Thyroid gland (tissue), 4 donors: ENCODE results near the gene GNA15. TPM values are rescaled to one million over a fixed set of nuclear protein-coding genes. Genes with fewer than 3 reads are reported as not detected.

Experiments used
- DNase-seq, 2 donors: peaks; one replicate each; pipeline ENCODE4 v3.0.0-alpha.2; 2019
- H3K27ac ChIP-seq, 3 donors: fragments of 200-600 bp; sonication (generic); 1 replicate in 2 of 3; 2 replicates in 1 of 3; pipeline ENCODE4 v1.5.1; 2016 to 2019; ENCODE audit warnings: mild to moderate bottlenecking in 1 of 3, moderate library complexity in 1 of 3
- H3K27me3 ChIP-seq: fragments of 200-600 bp; sonication (generic); one replicate; pipeline ENCODE4 v1.5.1; 2019
- H3K36me3 ChIP-seq, 2 donors: fragments of 200-600 bp; sonication (generic); one replicate each; pipeline ENCODE4 v1.5.1; 2016 to 2019
- H3K4me1 ChIP-seq, 2 donors: fragments of 200-600 bp; sonication (generic); one replicate each; pipeline ENCODE4 v1.5.1; 2017 to 2019
- H3K4me3 ChIP-seq, 3 donors: fragments of 200-600 bp; sonication (generic); replicated peaks in 1 of 3; 1 replicate in 2 of 3; 2 replicates in 1 of 3; pipeline ENCODE4 v1.5.1; 2016; ENCODE audit warnings: mild to moderate bottlenecking in 1 of 3
- H3K9me3 ChIP-seq: fragments of 200-600 bp; sonication (generic); one replicate; pipeline ENCODE4 v1.5.1; 2017
- CTCF ChIP-seq, 6 experiments: fragments of 200-600 bp in 3 of 6; fragments of 450-650 bp in 3 of 6; sonication (generic) in 3 of 6; IDR thresholded peaks; one replicate each; pipeline ENCODE4 v1.5.1; 2016 to 2019; ENCODE audit warnings: antibody characterized with exemption in 6 of 6, mild to moderate bottlenecking in 2 of 6, inconsistent platforms in 1 of 6, moderate library complexity in 1 of 6
- POLR2A ChIP-seq, 2 donors: fragments of 450-650 bp; IDR thresholded peaks; one replicate each; pipeline ENCODE4 v1.6.1; 2017; ENCODE audit warnings: antibody characterized with exemption in 2 of 2, mild to moderate bottlenecking in 2 of 2, moderate library complexity in 1 of 2
- WGBS, 2 donors: methylation state at CpG; one replicate each; pipeline ENCODE4 v1.1.5; 2017; 5-methylcytosine and 5-hydroxymethylcytosine counted together
- intact Hi-C: fragments of 100-400 bp; cut with DNase I; formaldehyde crosslinking; loops from one replicate; pipeline ENCODE4 v1.15.1; 2023
- total RNA-seq, 4 donors: library from RNA; depleted of rRNA; stranded (reverse); fragments of >200 nt; gene quantifications; one replicate each; pipeline ENCODE4 v1.2.3, GENCODE V29; 2016

The GNA15 gene
- total RNA-seq, 4 donors from 2014 or later: 0.88 to 4.6 (median 2.1) TPM

- H3K4me1 ChIP-seq: peaks cover 0 to 10% of the 10 kb centered on the region in 2 donors
- TF ChIP-seq POLR2A (IDR thresholded peaks at IDR 0.05) (no peak), CTCF (IDR thresholded peaks at IDR 0.05) (no peak)
- no peak overlapping the region for H3K4me3 ChIP-seq
- peak overlapping the region; percentile 36 to 56 (median 37) for H3K27ac ChIP-seq
- DNase-seq: no peak
- intact Hi-C loops: no loop called here
- H3K36me3 ChIP-seq: no peaks in the 10 kb centered on the region
- H3K27me3 ChIP-seq: no peaks in the 10 kb centered on the region
- 57 to 61% methylated on average over 11 of the region's 11 CpGs for WGBS, 2 donors
- no peaks in the 10 kb centered on the region for H3K9me3 ChIP-seq
These were observed 7.0 kb downstream of the GNA15 start for GRCh38 chr19:3142781-3143337.

GRCh38 chr19:3145909-3146676 is 10.3 kb downstream of the GNA15 start:
- intact Hi-C loops: no loop called here
- no peak overlapping the region for H3K27ac ChIP-seq

GRCh38 chr19:3146677-3147100 is 10.9 kb downstream of the GNA15 start:
- intact Hi-C loops: no loop called here
- no peak for DNase-seq
- no peaks in the 10 kb centered on the region for H3K27me3 ChIP-seq
- no peak overlapping the region for H3K27ac ChIP-seq
- 71 to 75% methylated on average over 5 of the region's 5 CpGs for WGBS, 2 donors
- no peaks in the 10 kb centered on the region for H3K9me3 ChIP-seq
- H3K4me1 ChIP-seq: peaks cover 0 to 4% of the 10 kb centered on the region in 2 donors
- no peak overlapping the region for H3K4me3 ChIP-seq
- TF ChIP-seq CTCF (IDR thresholded peaks at IDR 0.05): peak in 4 of 6 experiments; percentile 28 to 54 (median 32)
- no peak for TF ChIP-seq POLR2A (IDR thresholded peaks at IDR 0.05)
- no peaks in the 10 kb centered on the region for H3K36me3 ChIP-seq

More at GRCh38 chr19:3145909-3146676, 10.3 kb downstream of the GNA15 start:
- Histone ChIP-seq H3K4me3 (no peak overlapping the region), H3K9me3 (no peaks in the 10 kb centered on the region), H3K4me1 (peaks cover 0 to 10% of the 10 kb centered on the region in 2 donors), H3K36me3 (no peaks in the 10 kb centered on the region), H3K27me3 (no peaks in the 10 kb centered on the region)
- TF ChIP-seq CTCF (IDR thresholded peaks at IDR 0.05) (no peak), POLR2A (IDR thresholded peaks at IDR 0.05) (no peak)
- WGBS, 2 donors: 77 to 78% methylated on average over 13 to 17 of the region's 20 CpGs
- no peak for DNase-seq

- TF ChIP-seq POLR2A (IDR thresholded peaks at IDR 0.05): no peak
- no peak for TF ChIP-seq CTCF (IDR thresholded peaks at IDR 0.05)
- Histone ChIP-seq H3K36me3 (no peaks in the 10 kb centered on the region), H3K4me1 (no peaks in the 10 kb centered on the region), H3K4me3 (no peak overlapping the region), H3K9me3 (no peaks in the 10 kb centered on the region), H3K27ac (no peak overlapping the region), H3K27me3 (no peaks in the 10 kb centered on the region)
- DNase-seq: no peak
- 85 to 93% methylated on average over 8 to 14 of the region's 20 CpGs for WGBS, 2 donors
- intact Hi-C loops: no loop called here
These were observed 12.7 kb downstream of the GNA15 start for GRCh38 chr19:3148503-3148902.

GRCh38 chr19:3149089-3149488 is 13.3 kb downstream of the GNA15 start:
- no peak overlapping the region for H3K27ac ChIP-seq
- intact Hi-C loops: no loop called here
- 94 to 96% methylated on average over 6 of the region's 6 CpGs for WGBS, 2 donors
- no peaks in the 10 kb centered on the region for H3K9me3 ChIP-seq
- H3K4me1 ChIP-seq: no peaks in the 10 kb centered on the region
- TF ChIP-seq CTCF (IDR thresholded peaks at IDR 0.05) (no peak), POLR2A (IDR thresholded peaks at IDR 0.05) (no peak)
- DNase-seq: no peak
- H3K4me3 ChIP-seq: no peak overlapping the region
- H3K36me3 ChIP-seq: no peaks in the 10 kb centered on the region
- H3K27me3 ChIP-seq: no peaks in the 10 kb centered on the region
